Breast epithelium (tissue), 4 donors: ENCODE measurements around the gene DBI. TPM values are rescaled to one million over a fixed set of nuclear protein-coding genes. Genes with fewer than 3 reads are reported as not detected.

Experiments used
- DNase-seq, 2 donors: peaks; one replicate each; pipeline ENCODE4 v3.0.0-alpha.2; 2019; ENCODE audit warnings: low spot score in 2 of 2
- H3K27ac ChIP-seq, 2 donors: fragments of 200-600 bp; sonication (generic) in 1 of 2; one replicate each; pipeline ENCODE4 v1.5.1; 2016 to 2019; ENCODE audit warnings: mild to moderate bottlenecking in 1 of 2
- H3K27me3 ChIP-seq, 2 donors: fragments of 200-600 bp; sonication (generic) in 1 of 2; one replicate each; pipeline versions ENCODE4 v1.5.1 to v1.6.0; 2017 to 2019; ENCODE audit warnings: control low read depth in 1 of 2, mild to moderate bottlenecking in 1 of 2
- H3K36me3 ChIP-seq: fragments of 200-600 bp; one replicate; pipeline ENCODE4 v1.5.1; 2019
- H3K4me1 ChIP-seq, 2 donors: fragments of 200-600 bp; sonication (generic); one replicate each; pipeline ENCODE4 v1.5.1; 2016 to 2019; ENCODE audit warnings: control low read depth in 1 of 2
- H3K4me3 ChIP-seq, 3 donors: fragments of 200-600 bp; sonication (generic); 1 replicate in 2 of 3; 2 replicates in 1 of 3; pipeline ENCODE4 v1.5.1; 2016 to 2019; ENCODE audit warnings: mild to moderate bottlenecking in 3 of 3, moderate library complexity in 2 of 3
- H3K9me3 ChIP-seq, 2 donors: fragments of 200-600 bp; sonication (generic) in 1 of 2; one replicate each; pipeline ENCODE4 v1.5.1; 2016 to 2019; ENCODE audit warnings: control low read depth in 1 of 2
- POLR2A ChIP-seq: fragments of 450-650 bp; IDR thresholded peaks from one replicate; pipeline ENCODE4 v1.6.1; 2016; ENCODE audit warnings: antibody characterized with exemption, mild to moderate bottlenecking, moderate library complexity
- POLR2AphosphoS5 ChIP-seq, 3 donors: sonication (generic); formaldehyde crosslinking; IDR thresholded peaks; one replicate each; pipeline ENCODE4 v1.6.1; 2017; ENCODE audit warnings: antibody characterized with exemption in 3 of 3
- intact Hi-C: fragments of 100-400 bp; cut with DNase I; formaldehyde crosslinking; loops from one replicate; pipeline ENCODE4 v1.15.1; 2023; ENCODE audit warnings: low total_unique reads
- total RNA-seq, 3 donors: library from RNA; depleted of rRNA; stranded (reverse); fragments of >200 nt; gene quantifications; one replicate each; pipeline ENCODE4 v1.1.0, GENCODE V29; 2016
- TF ChIP-seq, protein P1 (sequence below), 3 donors: fragments of 450-650 bp; IDR thresholded peaks; one replicate each; pipeline ENCODE4 v1.5.1; 2016 to 2017; ENCODE audit warnings: antibody characterized with exemption in 3 of 3, mild to moderate bottlenecking in 3 of 3, moderate library complexity in 3 of 3

DBI gene
- total RNA-seq, 3 donors from 2014 or later = 160 to 236 (median 202) TPM

GRCh38 chr2:119337749-119338148 lies 29.0 kb upstream of the DBI start:
- TF ChIP-seq POLR2AphosphoS5 (IDR thresholded peaks at IDR 0.05) = no peak
- TF ChIP-seq POLR2A = no peak
- TF ChIP-seq, protein P1, sequence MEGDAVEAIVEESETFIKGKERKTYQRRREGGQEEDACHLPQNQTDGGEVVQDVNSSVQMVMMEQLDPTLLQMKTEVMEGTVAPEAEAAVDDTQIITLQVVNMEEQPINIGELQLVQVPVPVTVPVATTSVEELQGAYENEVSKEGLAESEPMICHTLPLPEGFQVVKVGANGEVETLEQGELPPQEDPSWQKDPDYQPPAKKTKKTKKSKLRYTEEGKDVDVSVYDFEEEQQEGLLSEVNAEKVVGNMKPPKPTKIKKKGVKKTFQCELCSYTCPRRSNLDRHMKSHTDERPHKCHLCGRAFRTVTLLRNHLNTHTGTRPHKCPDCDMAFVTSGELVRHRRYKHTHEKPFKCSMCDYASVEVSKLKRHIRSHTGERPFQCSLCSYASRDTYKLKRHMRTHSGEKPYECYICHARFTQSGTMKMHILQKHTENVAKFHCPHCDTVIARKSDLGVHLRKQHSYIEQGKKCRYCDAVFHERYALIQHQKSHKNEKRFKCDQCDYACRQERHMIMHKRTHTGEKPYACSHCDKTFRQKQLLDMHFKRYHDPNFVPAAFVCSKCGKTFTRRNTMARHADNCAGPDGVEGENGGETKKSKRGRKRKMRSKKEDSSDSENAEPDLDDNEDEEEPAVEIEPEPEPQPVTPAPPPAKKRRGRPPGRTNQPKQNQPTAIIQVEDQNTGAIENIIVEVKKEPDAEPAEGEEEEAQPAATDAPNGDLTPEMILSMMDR (IDR thresholded peaks at IDR 0.05) = no peak
- intact Hi-C loops = no loop called here
- H3K4me1 ChIP-seq = no peaks in the 10 kb centered on the region
- no peak overlapping the region for H3K27ac ChIP-seq
- H3K9me3 ChIP-seq = no peaks in the 10 kb centered on the region
- no peaks in the 10 kb centered on the region for H3K27me3 ChIP-seq
- H3K4me3 ChIP-seq = no peak overlapping the region
- DNase-seq = no peak
- H3K36me3 ChIP-seq = no peaks in the 10 kb centered on the region

- Histone ChIP-seq H3K36me3 (no peaks in the 10 kb centered on the region), H3K4me3 (no peak overlapping the region), H3K27ac (no peak overlapping the region), H3K27me3 (no peaks in the 10 kb centered on the region), H3K4me1 (no peaks in the 10 kb centered on the region), H3K9me3 (no peaks in the 10 kb centered on the region)
- DNase-seq = no peak
- intact Hi-C loops = no loop called here
- TF ChIP-seq POLR2AphosphoS5 (IDR thresholded peaks at IDR 0.05) = no peak
- no peak for TF ChIP-seq POLR2A
- TF ChIP-seq, protein P1 (IDR thresholded peaks at IDR 0.05) = no peak
Observed at GRCh38 chr2:119338272-119338671, 28.5 kb upstream of the DBI start.

- TF ChIP-seq, protein P1 (IDR thresholded peaks at IDR 0.05) = no peak
- no peak for TF ChIP-seq POLR2AphosphoS5 (IDR thresholded peaks at IDR 0.05)
- TF ChIP-seq POLR2A = no peak
Observed at GRCh38 chr2:119338826-119339561, 27.8 kb upstream of the DBI start.

GRCh38 chr2:119339562-119339923 lies 27.2 kb upstream of the DBI start:
- H3K4me3 ChIP-seq = no peak overlapping the region
- DNase-seq = no peak
- intact Hi-C loops = no loop called here
- H3K4me1 ChIP-seq = no peaks in the 10 kb centered on the region
- no peaks in the 10 kb centered on the region for H3K27me3 ChIP-seq
- H3K36me3 ChIP-seq = no peaks in the 10 kb centered on the region
- TF ChIP-seq, protein P1 (IDR thresholded peaks at IDR 0.05) = no peak
- TF ChIP-seq POLR2AphosphoS5 (IDR thresholded peaks at IDR 0.05) (no peak), POLR2A (no peak)
- no peaks in the 10 kb centered on the region for H3K9me3 ChIP-seq
- H3K27ac ChIP-seq = no peak overlapping the region

More at GRCh38 chr2:119338826-119339561, 27.8 kb upstream of the DBI start:
- no peak overlapping the region for H3K4me3 ChIP-seq
- H3K27me3 ChIP-seq = no peaks in the 10 kb centered on the region
- no peaks in the 10 kb centered on the region for H3K36me3 ChIP-seq
- DNase-seq = no peak
- H3K9me3 ChIP-seq = no peaks in the 10 kb centered on the region
- H3K27ac ChIP-seq = no peak overlapping the region
- no peaks in the 10 kb centered on the region for H3K4me1 ChIP-seq
- intact Hi-C loops = no loop called here

DNA sequence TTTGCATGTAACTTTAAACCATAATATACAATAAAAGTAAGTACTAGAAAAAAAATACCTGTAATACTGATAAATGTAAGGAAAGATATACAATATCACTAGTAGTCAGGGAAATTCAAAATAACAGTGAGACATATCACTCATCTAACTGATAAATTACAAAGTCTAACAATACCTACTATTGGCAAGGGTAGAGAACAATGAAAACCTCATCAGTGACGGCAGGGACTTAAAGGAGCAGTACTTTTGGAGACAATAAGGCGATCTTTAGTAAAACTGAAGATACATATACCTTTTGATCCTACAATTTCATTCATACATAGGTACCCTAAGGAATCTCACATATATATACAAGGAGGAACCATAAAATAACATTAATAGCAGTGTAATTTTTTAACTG lies 25.1 kb upstream of the DBI start:
- no peaks in the 10 kb centered on the region for H3K27me3 ChIP-seq
- no peak for DNase-seq
- no peak overlapping the region for H3K4me3 ChIP-seq
- TF ChIP-seq, protein P1 (IDR thresholded peaks at IDR 0.05) = no peak
- TF ChIP-seq POLR2A (no peak), POLR2AphosphoS5 (IDR thresholded peaks at IDR 0.05) (no peak)
- intact Hi-C loops = no loop called here
- H3K27ac ChIP-seq = no peak overlapping the region
- no peaks in the 10 kb centered on the region for H3K9me3 ChIP-seq
- no peaks in the 10 kb centered on the region for H3K4me1 ChIP-seq
- H3K36me3 ChIP-seq = no peaks in the 10 kb centered on the region
